Measurements from ENCODE around the gene SIGLEC6.

- no peak for TF ChIP-seq CTCF (IDR thresholded peaks at IDR 0.05)
- no peak for TF ChIP-seq TP53 (CRISPR knock-in tag; IDR thresholded peaks at IDR 0.05)
- TF ChIP-seq SP1 (CRISPR knock-in tag; conservative IDR thresholded peaks at IDR 0.05), result no peak
- no peak for TF ChIP-seq ZNF396 (CRISPR knock-in tag; IDR thresholded peaks at IDR 0.05; ENCODE audit: borderline replicate concordance)
- TF ChIP-seq MLX (CRISPR knock-in tag; IDR thresholded peaks at IDR 0.05), result no peak
These were observed 52.9 kb downstream of the SIGLEC6 start, which contains the start of gene CEACAM18 for GRCh38 chr19:51478381-51479234.

Measured in WTC11 (cell line).